ENCODE measurements around the gene GHRH. TPM values are rescaled to one million over a fixed set of nuclear protein-coding genes. Genes with fewer than 3 reads are reported as not detected.

Gene GHRH
- total RNA-seq, 1 donor from 2014 or later = not detected

DNA sequence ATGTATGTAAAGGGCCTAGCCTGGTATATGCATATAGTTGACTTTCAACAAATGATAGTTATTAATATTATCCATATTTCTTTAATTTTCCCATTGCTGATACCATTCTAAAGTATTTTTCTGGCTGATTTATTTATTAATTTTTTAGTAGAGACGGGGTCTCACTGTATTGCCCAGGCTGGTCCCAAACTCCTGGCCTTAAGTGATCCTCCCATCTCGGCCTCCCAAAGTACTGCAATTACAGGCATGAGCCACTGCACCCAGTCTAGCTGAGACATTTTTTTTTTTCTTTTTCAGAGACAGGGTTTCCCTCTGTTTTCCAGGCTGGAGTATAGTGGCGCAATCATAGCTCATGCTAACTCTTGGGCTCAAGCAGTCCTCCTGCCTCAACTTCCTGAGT, 52.4 kb downstream of the GHRH start:
- Mint-ChIP-seq H3K9me3 (ENCODE audit: unreplicated experiment) (no peaks in the 10 kb centered on the region), H3K36me3 (ENCODE audit: low read depth, unreplicated experiment) (peaks cover 26% of the 10 kb centered on the region), H3K4me1 (ENCODE audit: unreplicated experiment) (no peaks in the 10 kb centered on the region), H3K27ac (ENCODE audit: unreplicated experiment) (no peak overlapping the region), H3K27me3 (ENCODE audit: unreplicated experiment) (no peaks in the 10 kb centered on the region), H3K4me3 (ENCODE audit: unreplicated experiment) (no peak overlapping the region)
- TF ChIP-seq, protein P1, sequence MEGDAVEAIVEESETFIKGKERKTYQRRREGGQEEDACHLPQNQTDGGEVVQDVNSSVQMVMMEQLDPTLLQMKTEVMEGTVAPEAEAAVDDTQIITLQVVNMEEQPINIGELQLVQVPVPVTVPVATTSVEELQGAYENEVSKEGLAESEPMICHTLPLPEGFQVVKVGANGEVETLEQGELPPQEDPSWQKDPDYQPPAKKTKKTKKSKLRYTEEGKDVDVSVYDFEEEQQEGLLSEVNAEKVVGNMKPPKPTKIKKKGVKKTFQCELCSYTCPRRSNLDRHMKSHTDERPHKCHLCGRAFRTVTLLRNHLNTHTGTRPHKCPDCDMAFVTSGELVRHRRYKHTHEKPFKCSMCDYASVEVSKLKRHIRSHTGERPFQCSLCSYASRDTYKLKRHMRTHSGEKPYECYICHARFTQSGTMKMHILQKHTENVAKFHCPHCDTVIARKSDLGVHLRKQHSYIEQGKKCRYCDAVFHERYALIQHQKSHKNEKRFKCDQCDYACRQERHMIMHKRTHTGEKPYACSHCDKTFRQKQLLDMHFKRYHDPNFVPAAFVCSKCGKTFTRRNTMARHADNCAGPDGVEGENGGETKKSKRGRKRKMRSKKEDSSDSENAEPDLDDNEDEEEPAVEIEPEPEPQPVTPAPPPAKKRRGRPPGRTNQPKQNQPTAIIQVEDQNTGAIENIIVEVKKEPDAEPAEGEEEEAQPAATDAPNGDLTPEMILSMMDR (IDR thresholded peaks at IDR 0.05; ENCODE audit: unreplicated experiment) = no peak
- DNase-seq (ENCODE audit: low spot score) = no peak

DNA sequence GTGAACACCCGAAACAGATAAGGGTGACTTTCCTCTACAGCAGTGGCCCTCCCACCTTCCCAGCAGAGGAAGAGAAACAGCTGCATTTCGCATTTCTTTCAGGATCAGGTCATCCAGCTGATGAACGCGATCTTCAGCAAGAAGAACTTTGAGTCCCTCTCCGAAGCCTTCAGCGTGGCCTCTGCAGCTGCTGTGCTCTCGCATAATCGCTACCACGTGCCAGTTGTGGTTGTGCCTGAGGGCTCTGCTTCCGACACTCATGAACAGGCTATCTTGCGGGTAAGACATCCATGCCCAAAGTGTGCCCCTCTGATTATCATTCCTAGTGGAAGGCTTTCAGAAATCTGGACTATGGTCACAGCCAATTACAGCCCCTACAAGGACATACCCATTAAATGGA, 54.4 kb downstream of the GHRH start:
- peaks cover 34% of the 10 kb centered on the region for H3K36me3 Mint-ChIP-seq (ENCODE audit: low read depth, unreplicated experiment)
- no peak for DNase-seq (ENCODE audit: low spot score)

DNA sequence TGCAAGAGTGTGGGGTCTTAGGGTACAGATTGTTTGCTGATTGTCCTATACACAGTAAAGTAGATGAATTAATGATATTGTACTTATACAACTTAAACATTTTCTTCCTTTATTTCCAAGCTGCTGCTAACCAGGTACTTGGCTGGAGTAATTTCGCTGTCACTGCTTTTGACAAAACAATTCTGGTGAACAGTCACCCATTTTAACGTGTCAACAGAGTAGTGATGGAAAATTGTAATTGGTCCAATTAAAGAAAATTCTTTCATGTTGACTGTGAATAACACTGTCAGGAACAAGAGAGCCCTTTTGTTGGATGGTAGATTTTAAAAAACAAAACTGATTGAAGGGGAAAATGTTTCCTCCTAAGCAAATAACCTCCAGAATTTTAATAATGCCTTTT, 55.8 kb downstream of the GHRH start:
- H3K27ac Mint-ChIP-seq (ENCODE audit: unreplicated experiment) = no peak overlapping the region
- no peak for DNase-seq (ENCODE audit: low spot score)
- TF ChIP-seq, protein P1 (IDR thresholded peaks at IDR 0.05; ENCODE audit: unreplicated experiment) = no peak
- H3K9me3 Mint-ChIP-seq (ENCODE audit: unreplicated experiment) = no peaks in the 10 kb centered on the region
- H3K27me3 Mint-ChIP-seq (ENCODE audit: unreplicated experiment) = no peaks in the 10 kb centered on the region
- peaks cover 47% of the 10 kb centered on the region for H3K36me3 Mint-ChIP-seq (ENCODE audit: low read depth, unreplicated experiment)
- no peaks in the 10 kb centered on the region for H3K4me1 Mint-ChIP-seq (ENCODE audit: unreplicated experiment)
- no peak overlapping the region for H3K4me3 Mint-ChIP-seq (ENCODE audit: unreplicated experiment)

More for the DNA sequence above, 54.4 kb downstream of the GHRH start:
- H3K27ac Mint-ChIP-seq (ENCODE audit: unreplicated experiment) = no peak overlapping the region
- no peaks in the 10 kb centered on the region for H3K4me1 Mint-ChIP-seq (ENCODE audit: unreplicated experiment)
- TF ChIP-seq, protein P1 (IDR thresholded peaks at IDR 0.05; ENCODE audit: unreplicated experiment) = no peak
- no peak overlapping the region for H3K4me3 Mint-ChIP-seq (ENCODE audit: unreplicated experiment)
- no peaks in the 10 kb centered on the region for H3K9me3 Mint-ChIP-seq (ENCODE audit: unreplicated experiment)
- no peaks in the 10 kb centered on the region for H3K27me3 Mint-ChIP-seq (ENCODE audit: unreplicated experiment)

DNA sequence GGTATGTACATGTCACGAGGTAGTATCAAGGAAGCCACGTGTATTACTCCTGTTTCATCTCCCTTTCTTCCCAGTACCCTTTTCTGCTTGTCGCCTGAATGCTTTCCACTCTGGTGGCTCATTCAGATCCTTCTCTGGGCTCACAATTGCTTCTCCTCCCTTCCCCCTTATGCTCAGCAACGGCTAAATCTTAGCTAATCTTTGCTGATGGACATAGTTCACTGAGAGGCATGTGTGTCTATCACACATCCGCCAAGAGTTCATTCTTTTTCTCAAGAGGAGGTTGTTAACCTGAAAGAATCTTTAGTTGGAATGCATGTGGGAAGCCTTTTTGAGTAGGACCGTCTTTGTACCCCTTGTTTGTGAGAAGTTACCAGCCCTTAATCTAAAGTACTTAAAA, 56.5 kb downstream of the GHRH start:
- no peak overlapping the region for H3K4me3 Mint-ChIP-seq (ENCODE audit: unreplicated experiment)
- no peaks in the 10 kb centered on the region for H3K27me3 Mint-ChIP-seq (ENCODE audit: unreplicated experiment)
- peaks cover 6% of the 10 kb centered on the region for H3K4me1 Mint-ChIP-seq (ENCODE audit: unreplicated experiment)
- H3K9me3 Mint-ChIP-seq (ENCODE audit: unreplicated experiment) = no peaks in the 10 kb centered on the region
- TF ChIP-seq, protein P1 (IDR thresholded peaks at IDR 0.05; ENCODE audit: unreplicated experiment) = no peak
- H3K27ac Mint-ChIP-seq (ENCODE audit: unreplicated experiment) = no peak overlapping the region
- H3K36me3 Mint-ChIP-seq (ENCODE audit: low read depth, unreplicated experiment) = peaks cover 52% of the 10 kb centered on the region
- no peak for DNase-seq (ENCODE audit: low spot score)

DNA sequence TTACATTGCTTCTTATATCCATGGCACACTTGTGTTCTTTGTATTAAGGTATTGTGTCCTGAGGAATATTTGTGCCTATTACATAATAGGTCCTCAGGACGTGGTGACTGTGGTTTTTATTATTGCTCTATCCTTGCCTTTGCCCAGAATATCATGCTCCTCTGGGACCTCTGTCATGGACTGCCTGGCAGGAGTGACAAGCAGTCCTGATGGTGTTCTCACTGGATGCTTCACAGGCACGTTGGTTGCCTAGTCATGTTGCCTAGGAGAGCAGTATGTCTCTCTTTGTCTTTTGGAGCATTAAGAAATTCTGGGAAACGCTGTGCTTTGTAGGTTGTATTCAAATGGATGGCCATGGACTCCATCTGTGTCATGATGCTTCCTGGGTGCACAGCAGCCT, 57.6 kb downstream of the GHRH start:
- TF ChIP-seq, protein P1 (IDR thresholded peaks at IDR 0.05; ENCODE audit: unreplicated experiment) = no peak
- peak overlapping the region; percentile 64 for H3K4me3 Mint-ChIP-seq (ENCODE audit: unreplicated experiment)
- no peaks in the 10 kb centered on the region for H3K27me3 Mint-ChIP-seq (ENCODE audit: unreplicated experiment)
- H3K36me3 Mint-ChIP-seq (ENCODE audit: low read depth, unreplicated experiment) = peaks cover 52% of the 10 kb centered on the region
- H3K27ac Mint-ChIP-seq (ENCODE audit: unreplicated experiment) = no peak overlapping the region
- no peaks in the 10 kb centered on the region for H3K9me3 Mint-ChIP-seq (ENCODE audit: unreplicated experiment)
- no peak for DNase-seq (ENCODE audit: low spot score)
- H3K4me1 Mint-ChIP-seq (ENCODE audit: unreplicated experiment) = peaks cover 6% of the 10 kb centered on the region

All from endothelial cell (in vitro differentiated cells).